Osteoblast (primary cell): ENCODE data around the gene STX11. TPM values are rescaled to one million over a fixed set of nuclear protein-coding genes. Genes with fewer than 3 reads are reported as not detected.
"Not testable (repeated sequence)": the region's sequence is repeated elsewhere in the genome, so short reads cannot be mapped to it uniquely, and the experiment has no call there.

ENCODE experiments used
- DNase-seq: peaks from one replicate; pipeline ENCODE4 v3.0.0; 2011; ENCODE audit warnings: low spot score, mixed read lengths; ENCODE audit not compliant: insufficient read length; ENCODE audit errors: missing footprints
- H2AFZ ChIP-seq: 2 replicates; pipeline ENCODE4 v1.6.0; 2011; ENCODE audit warnings: mild to moderate bottlenecking, low read length
- H3K27ac ChIP-seq: 2 replicates; pipeline ENCODE4 v1.5.1; 2011; ENCODE audit warnings: mild to moderate bottlenecking, low read depth, low read length, moderate library complexity
- H3K27me3 ChIP-seq: 2 replicates; pipeline ENCODE4 v1.6.0; 2012; ENCODE audit warnings: mild to moderate bottlenecking, control low read depth, inconsistent platforms, low read length, moderate library complexity; ENCODE audit not compliant: insufficient read depth
- H3K36me3 ChIP-seq: 2 replicates; pipeline ENCODE4 v1.5.1; 2011; ENCODE audit warnings: mild to moderate bottlenecking, low read length, control low read depth, moderate library complexity; ENCODE audit not compliant: insufficient read depth
- H3K4me1 ChIP-seq: 2 replicates; pipeline ENCODE4 v1.5.1; 2011; ENCODE audit warnings: mild to moderate bottlenecking, low read length, control low read depth, moderate library complexity; ENCODE audit not compliant: insufficient read depth
- H3K4me2 ChIP-seq: 2 replicates; pipeline ENCODE4 v1.6.0; 2011; ENCODE audit warnings: mild to moderate bottlenecking, low read length; ENCODE audit not compliant: insufficient read depth
- H3K4me3 ChIP-seq: fragments of 200-600 bp; sonication (generic); 3 replicates; pipeline ENCODE4 v1.5.1; 2012; ENCODE audit warnings: mild to moderate bottlenecking, low read length, inconsistent platforms; ENCODE audit not compliant: insufficient read depth
- H3K79me2 ChIP-seq: 2 replicates; pipeline ENCODE4 v1.6.0; 2012; ENCODE audit warnings: mild to moderate bottlenecking, low read length, control low read depth, inconsistent platforms; ENCODE audit not compliant: insufficient read depth
- H3K9me3 ChIP-seq: 2 replicates; pipeline ENCODE4 v1.5.1; 2011; ENCODE audit warnings: low read depth, low read length, control low read depth
- H4K20me1 ChIP-seq: 2 replicates; pipeline ENCODE4 v1.6.0; 2012; ENCODE audit warnings: mild to moderate bottlenecking, low read length, control low read depth; ENCODE audit not compliant: insufficient read depth
- total RNA-seq: library from RNA; depleted of rRNA; stranded (reverse); fragments of >200 nt; gene quantifications from 2 replicates; pipeline ENCODE4 v1.2.3, GENCODE V29; 2012
- TF ChIP-seq, protein P1 (sequence below): IDR thresholded peaks from 2 replicates; pipeline ENCODE4 v1.5.1; 2011; ENCODE audit warnings: mild to moderate bottlenecking, low read depth, low read length, moderate library complexity; ENCODE audit errors: extremely low read depth

STX11 gene
- total RNA-seq, 1 donor = 0.36 TPM

DNA sequence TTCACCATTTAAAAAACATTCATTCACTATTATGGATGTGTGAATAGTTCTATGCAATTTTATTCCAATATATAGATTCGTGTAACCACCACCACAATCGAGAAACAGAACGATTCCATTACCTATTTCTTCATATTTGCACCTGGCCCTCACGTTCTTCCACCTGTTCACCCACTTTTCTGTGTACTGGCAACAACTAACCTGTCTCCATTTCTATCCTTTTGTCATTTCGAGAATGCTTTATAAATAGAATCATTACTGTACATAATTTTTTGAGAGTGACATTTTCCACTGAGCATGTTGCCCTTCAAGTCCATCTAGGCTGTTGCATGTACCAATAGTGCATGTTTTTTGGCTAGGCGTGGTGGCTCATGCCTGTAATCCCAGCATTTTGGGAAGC is 23.2 kb upstream of the STX11 start:
- H3K36me3 ChIP-seq = no peaks in the 10 kb centered on the region
- no peak overlapping the region for H3K27ac ChIP-seq
- TF ChIP-seq, protein P1, sequence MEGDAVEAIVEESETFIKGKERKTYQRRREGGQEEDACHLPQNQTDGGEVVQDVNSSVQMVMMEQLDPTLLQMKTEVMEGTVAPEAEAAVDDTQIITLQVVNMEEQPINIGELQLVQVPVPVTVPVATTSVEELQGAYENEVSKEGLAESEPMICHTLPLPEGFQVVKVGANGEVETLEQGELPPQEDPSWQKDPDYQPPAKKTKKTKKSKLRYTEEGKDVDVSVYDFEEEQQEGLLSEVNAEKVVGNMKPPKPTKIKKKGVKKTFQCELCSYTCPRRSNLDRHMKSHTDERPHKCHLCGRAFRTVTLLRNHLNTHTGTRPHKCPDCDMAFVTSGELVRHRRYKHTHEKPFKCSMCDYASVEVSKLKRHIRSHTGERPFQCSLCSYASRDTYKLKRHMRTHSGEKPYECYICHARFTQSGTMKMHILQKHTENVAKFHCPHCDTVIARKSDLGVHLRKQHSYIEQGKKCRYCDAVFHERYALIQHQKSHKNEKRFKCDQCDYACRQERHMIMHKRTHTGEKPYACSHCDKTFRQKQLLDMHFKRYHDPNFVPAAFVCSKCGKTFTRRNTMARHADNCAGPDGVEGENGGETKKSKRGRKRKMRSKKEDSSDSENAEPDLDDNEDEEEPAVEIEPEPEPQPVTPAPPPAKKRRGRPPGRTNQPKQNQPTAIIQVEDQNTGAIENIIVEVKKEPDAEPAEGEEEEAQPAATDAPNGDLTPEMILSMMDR = no peak
- no peaks in the 10 kb centered on the region for H3K27me3 ChIP-seq
- H3K4me1 ChIP-seq = peaks cover 8% of the 10 kb centered on the region
- no peak overlapping the region for H3K4me2 ChIP-seq
- H4K20me1 ChIP-seq = no peaks in the 10 kb centered on the region
- no peak for DNase-seq
- no peaks in the 10 kb centered on the region for H3K79me2 ChIP-seq
- H3K4me3 ChIP-seq = no peak overlapping the region
- no peaks in the 10 kb centered on the region for H3K9me3 ChIP-seq
- H2AFZ ChIP-seq = no peak overlapping the region

DNA sequence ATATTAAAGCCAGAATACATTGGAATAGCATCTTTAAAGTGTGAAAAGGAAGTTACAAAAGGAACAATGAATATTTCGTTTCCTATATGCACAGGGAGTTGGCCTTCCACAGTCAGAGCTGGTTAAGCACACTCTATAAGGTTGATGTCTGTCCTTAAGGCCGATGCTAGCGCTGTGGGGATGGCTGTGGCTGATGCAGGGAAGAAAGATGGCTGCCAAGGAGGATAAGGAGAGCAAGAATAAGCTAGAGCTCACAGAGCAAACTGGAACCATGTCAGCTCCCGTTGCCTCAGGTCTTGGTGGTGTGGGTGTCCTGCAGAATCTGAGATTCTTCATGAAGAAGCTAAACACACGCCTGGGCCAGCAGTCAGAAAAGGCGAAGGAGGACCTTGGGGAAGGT is 20.8 kb upstream of the STX11 start:
- Histone ChIP-seq H3K27ac (no peak overlapping the region), H3K27me3 (no peaks in the 10 kb centered on the region), H3K79me2 (no peaks in the 10 kb centered on the region), H3K9me3 (no peaks in the 10 kb centered on the region), H3K4me1 (peaks cover 8% of the 10 kb centered on the region), H3K4me3 (no peak overlapping the region), H3K36me3 (no peaks in the 10 kb centered on the region), H3K4me2 (no peak overlapping the region), H2AFZ (no peak overlapping the region), H4K20me1 (no peaks in the 10 kb centered on the region)
- TF ChIP-seq, protein P1 = no peak
- DNase-seq = no peak

DNA sequence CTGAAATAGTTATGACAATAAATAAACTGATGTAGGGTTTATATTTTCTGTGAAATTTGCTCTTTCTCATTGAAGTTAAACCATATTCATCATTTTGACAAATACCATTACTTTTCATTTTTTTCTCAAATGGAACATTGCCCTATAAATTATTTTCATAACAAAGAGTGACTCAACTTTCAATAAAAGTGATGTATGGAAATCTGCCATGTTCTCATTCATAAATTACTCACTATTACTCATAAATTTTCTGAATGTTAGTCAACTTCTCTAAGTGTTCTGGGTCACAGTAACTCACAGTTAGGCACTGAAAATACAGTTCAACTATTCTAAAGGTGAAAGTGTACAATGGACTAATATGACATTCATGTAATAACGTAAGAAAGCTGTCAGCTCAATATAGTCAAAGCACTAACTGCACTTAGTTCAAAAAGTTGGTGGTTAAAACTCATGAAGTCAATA is 19.0 kb upstream of the STX11 start:
- H3K27me3 ChIP-seq = no peaks in the 10 kb centered on the region
- no peak overlapping the region for H3K27ac ChIP-seq
- no peaks in the 10 kb centered on the region for H3K9me3 ChIP-seq
- H4K20me1 ChIP-seq = no peaks in the 10 kb centered on the region
- H2AFZ ChIP-seq = no peak overlapping the region
- no peak overlapping the region for H3K4me3 ChIP-seq
- TF ChIP-seq, protein P1 = no peak
- H3K36me3 ChIP-seq = no peaks in the 10 kb centered on the region
- H3K4me2 ChIP-seq = peak overlapping the region; percentile 53
- no peaks in the 10 kb centered on the region for H3K79me2 ChIP-seq
- peaks cover 8% of the 10 kb centered on the region for H3K4me1 ChIP-seq
- peak; percentile 60 for DNase-seq

DNA sequence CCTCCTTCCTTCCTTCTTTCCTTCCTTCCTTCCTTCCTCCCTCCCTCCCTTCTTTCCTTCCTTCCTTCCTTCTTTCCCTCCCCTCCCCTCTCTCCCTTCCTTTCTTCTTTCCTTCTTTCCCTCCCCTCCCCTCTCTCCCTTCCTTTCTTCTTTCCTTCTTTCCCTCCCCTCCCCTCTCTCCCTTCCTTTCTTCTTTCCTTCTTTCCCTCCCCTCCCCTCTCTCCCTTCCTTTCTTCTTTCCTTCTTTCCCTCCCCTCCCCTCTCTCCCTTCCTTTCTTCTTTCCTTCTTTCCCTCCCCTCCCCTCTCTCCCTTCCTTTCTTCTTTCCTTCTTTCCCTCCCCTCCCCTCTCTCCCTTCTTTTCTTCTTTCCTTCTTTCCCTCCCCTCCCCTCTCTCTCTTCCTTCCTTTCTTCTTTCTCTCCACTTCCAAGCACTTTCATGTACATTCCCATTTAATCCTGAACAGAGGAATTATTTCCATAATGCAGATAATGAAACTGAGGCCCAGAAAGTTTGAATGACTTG is 18.1 kb upstream of the STX11 start:
- not testable (repeated sequence) for DNase-seq, H3K4me1 ChIP-seq, H3K27ac ChIP-seq, H2AFZ ChIP-seq, H3K9me3 ChIP-seq, H4K20me1 ChIP-seq, H3K4me2 ChIP-seq, H3K4me3 ChIP-seq, H3K36me3 ChIP-seq, H3K27me3 ChIP-seq, H3K79me2 ChIP-seq
